ENCODE data around the gene PCDH15. TPM values are rescaled to one million over a fixed set of nuclear protein-coding genes. Genes with fewer than 3 reads are reported as not detected.
"Not testable (repeated sequence)": the region's sequence is repeated elsewhere in the genome, so short reads cannot be mapped to it uniquely, and the experiment has no call there.

Gene PCDH15
- total RNA-seq, 4 donors from 2014 or later, result 0.14 to 0.48 (median 0.37) TPM; not detected in 1

DNA sequence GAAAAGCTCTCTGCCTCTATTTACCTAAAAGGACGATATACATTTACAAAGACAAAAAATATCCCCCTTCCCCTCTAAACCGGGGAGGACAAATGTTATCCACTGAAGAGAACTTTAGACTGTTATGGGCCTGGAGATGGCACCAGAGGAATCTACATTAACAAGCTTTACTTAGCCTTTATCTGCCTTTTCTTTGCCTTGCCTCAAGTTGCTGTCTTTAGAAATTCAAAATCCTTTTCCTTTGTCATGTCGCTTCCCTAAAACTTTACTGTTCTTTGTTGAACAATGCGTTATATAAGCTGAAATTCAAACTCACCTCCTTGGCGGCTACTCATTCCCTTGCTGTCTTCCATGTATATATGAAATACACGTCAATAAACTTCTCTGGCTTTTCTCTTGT lies 405.0 kb downstream of the PCDH15 start:
- 77 to 81% methylated on average over 5 to 6 of the region's 6 CpGs for WGBS, 2 donors (ENCODE audit: low coverage in 1 of 2)
- no peak overlapping the region for H3K27ac ChIP-seq
- intact Hi-C loops (cut with DNase I; ENCODE audit: low total_unique reads), result loop anchor here (10.0 kb wide), 1 partner anchor 571 kb away; no protein-coding TSS in a partner anchor
- H3K9me3 ChIP-seq, result no peaks in the 10 kb centered on the region
- H3K4me1 ChIP-seq, result no peaks in the 10 kb centered on the region
- DNase-seq, result no peak
- H3K4me3 ChIP-seq, result no peak overlapping the region
- in situ Hi-C loops (cut with MboI; ENCODE audit: low pct_ligation_motif_present in 1 of 4, low pct_unique_long_range_greater_than_20kb in 1 of 4, low sequenced_read_pairs in 3 of 4), result no loop called here
- no peaks in the 10 kb centered on the region for H3K27me3 ChIP-seq
- H3K36me3 ChIP-seq, result no peaks in the 10 kb centered on the region
- no peak for TF ChIP-seq EP300 (IDR thresholded peaks at IDR 0.05; ENCODE audit: low read depth)
- TF ChIP-seq POLR2AphosphoS5 (IDR thresholded peaks at IDR 0.05), result no peak
- no peak for TF ChIP-seq POLR2A (IDR thresholded peaks at IDR 0.05)
- TF ChIP-seq, protein P1, sequence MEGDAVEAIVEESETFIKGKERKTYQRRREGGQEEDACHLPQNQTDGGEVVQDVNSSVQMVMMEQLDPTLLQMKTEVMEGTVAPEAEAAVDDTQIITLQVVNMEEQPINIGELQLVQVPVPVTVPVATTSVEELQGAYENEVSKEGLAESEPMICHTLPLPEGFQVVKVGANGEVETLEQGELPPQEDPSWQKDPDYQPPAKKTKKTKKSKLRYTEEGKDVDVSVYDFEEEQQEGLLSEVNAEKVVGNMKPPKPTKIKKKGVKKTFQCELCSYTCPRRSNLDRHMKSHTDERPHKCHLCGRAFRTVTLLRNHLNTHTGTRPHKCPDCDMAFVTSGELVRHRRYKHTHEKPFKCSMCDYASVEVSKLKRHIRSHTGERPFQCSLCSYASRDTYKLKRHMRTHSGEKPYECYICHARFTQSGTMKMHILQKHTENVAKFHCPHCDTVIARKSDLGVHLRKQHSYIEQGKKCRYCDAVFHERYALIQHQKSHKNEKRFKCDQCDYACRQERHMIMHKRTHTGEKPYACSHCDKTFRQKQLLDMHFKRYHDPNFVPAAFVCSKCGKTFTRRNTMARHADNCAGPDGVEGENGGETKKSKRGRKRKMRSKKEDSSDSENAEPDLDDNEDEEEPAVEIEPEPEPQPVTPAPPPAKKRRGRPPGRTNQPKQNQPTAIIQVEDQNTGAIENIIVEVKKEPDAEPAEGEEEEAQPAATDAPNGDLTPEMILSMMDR (IDR thresholded peaks at IDR 0.05), result no peak

DNA sequence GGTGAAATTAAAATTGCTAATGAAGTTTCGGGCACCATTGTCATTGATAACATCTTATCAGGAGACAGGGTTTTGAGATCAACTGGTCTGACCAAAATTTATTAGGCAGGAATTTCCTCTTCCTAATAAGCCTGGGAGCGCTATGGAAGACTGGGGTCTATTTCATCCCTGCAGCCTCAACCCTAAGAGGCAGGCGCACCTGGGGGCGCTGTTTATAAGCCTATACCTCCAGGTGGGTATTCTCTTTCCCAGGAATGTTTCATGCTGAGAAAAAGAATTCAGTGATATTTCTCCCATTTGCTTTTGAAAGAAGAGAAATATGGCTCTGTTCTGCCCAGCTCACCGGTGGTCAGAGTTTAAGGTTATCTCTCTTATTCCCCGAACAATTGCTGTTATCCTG lies 406.4 kb downstream of the PCDH15 start:
- H3K4me1 ChIP-seq; H3K27ac ChIP-seq; in situ Hi-C loops (cut with MboI; ENCODE audit: low pct_ligation_motif_present in 1 of 4, low pct_unique_long_range_greater_than_20kb in 1 of 4, low sequenced_read_pairs in 3 of 4); DNase-seq; H3K9me3 ChIP-seq; H3K27me3 ChIP-seq; H3K4me3 ChIP-seq; H3K36me3 ChIP-seq: not testable (repeated sequence)
- 90 to 95% methylated on average over 4 to 6 of the region's 6 CpGs for WGBS, 2 donors (ENCODE audit: low coverage in 1 of 2)
- intact Hi-C loops (cut with DNase I; ENCODE audit: low total_unique reads), result loop anchor here (10.0 kb wide), 1 partner anchor 570 kb away; no protein-coding TSS in a partner anchor

DNA sequence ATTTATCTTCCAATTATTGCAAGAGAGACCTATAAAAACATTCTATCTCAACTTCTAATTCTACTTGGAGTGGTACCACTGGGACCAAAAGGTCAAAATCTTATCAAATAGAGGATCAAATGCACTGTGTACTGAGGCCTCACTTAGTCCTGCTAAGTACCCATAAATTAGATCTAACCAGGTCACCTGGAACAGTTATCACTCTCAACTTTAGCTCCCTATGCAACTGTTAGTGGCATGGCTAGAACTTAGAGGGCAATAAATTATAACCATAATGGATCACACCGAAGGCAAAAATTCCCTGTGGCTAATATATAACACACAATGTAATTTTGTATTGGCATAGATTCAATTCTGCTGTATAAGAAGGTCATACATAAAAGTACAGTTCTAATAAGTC lies 428.9 kb downstream of the PCDH15 start:
- H3K36me3 ChIP-seq, result no peaks in the 10 kb centered on the region
- whole genome bisulfite sequencing, 2 donors (ENCODE audit: low coverage in 1 of 2), result 19% methylated on average over 1 of the region's 1 CpG; no CpG with 5 or more reads in 1 of the 2 donors

DNA sequence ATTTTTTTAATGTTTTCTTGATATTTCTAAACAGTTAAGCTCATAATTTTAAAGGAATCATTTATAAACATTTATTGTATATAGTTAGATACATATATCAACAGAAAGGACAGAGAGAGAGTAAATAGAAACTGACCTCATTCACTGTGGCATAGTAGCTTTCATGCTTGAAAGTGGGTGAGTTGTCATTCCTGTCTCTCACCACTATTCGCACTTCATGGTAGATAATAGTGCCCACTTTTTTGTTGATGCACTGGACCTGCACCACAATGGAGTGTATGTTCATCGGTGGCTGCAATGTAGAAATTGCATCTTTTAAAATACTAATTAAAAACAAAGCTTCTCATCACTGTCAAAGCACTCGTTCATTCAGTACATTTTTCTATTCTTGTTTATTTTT lies 432.0 kb downstream of the PCDH15 start:
- Histone ChIP-seq H3K36me3 (no peaks in the 10 kb centered on the region), H3K4me3 (no peak overlapping the region), H3K27me3 (no peaks in the 10 kb centered on the region), H3K4me1 (no peaks in the 10 kb centered on the region), H3K9me3 (no peaks in the 10 kb centered on the region), H3K27ac (no peak overlapping the region)
- no peak for TF ChIP-seq EP300 (IDR thresholded peaks at IDR 0.05; ENCODE audit: low read depth)
- TF ChIP-seq, protein P1 (IDR thresholded peaks at IDR 0.05), result no peak
- no peak for TF ChIP-seq POLR2AphosphoS5 (IDR thresholded peaks at IDR 0.05)
- TF ChIP-seq POLR2A (IDR thresholded peaks at IDR 0.05), result no peak
- 80 to 81% methylated on average over 3 of the region's 3 CpGs for WGBS, 2 donors (ENCODE audit: low coverage in 1 of 2)
- in situ Hi-C loops (cut with MboI; ENCODE audit: low pct_ligation_motif_present in 1 of 4, low pct_unique_long_range_greater_than_20kb in 1 of 4, low sequenced_read_pairs in 3 of 4), result no loop called here
- intact Hi-C loops (cut with DNase I; ENCODE audit: low total_unique reads), result no loop called here
- no peak for DNase-seq

More for the DNA sequence above, 428.9 kb downstream of the PCDH15 start:
- no peak overlapping the region for H3K27ac ChIP-seq
- DNase-seq, result no peak
- TF ChIP-seq EP300 (IDR thresholded peaks at IDR 0.05; ENCODE audit: low read depth) (no peak), POLR2AphosphoS5 (IDR thresholded peaks at IDR 0.05) (no peak), POLR2A (IDR thresholded peaks at IDR 0.05) (no peak)
- TF ChIP-seq, protein P1 (IDR thresholded peaks at IDR 0.05), result no peak
- intact Hi-C loops (cut with DNase I; ENCODE audit: low total_unique reads), result no loop called here
- no peaks in the 10 kb centered on the region for H3K9me3 ChIP-seq
- no peaks in the 10 kb centered on the region for H3K4me1 ChIP-seq
- no peaks in the 10 kb centered on the region for H3K27me3 ChIP-seq
- in situ Hi-C loops (cut with MboI; ENCODE audit: low pct_ligation_motif_present in 1 of 4, low pct_unique_long_range_greater_than_20kb in 1 of 4, low sequenced_read_pairs in 3 of 4), result no loop called here
- H3K4me3 ChIP-seq, result no peak overlapping the region

DNA sequence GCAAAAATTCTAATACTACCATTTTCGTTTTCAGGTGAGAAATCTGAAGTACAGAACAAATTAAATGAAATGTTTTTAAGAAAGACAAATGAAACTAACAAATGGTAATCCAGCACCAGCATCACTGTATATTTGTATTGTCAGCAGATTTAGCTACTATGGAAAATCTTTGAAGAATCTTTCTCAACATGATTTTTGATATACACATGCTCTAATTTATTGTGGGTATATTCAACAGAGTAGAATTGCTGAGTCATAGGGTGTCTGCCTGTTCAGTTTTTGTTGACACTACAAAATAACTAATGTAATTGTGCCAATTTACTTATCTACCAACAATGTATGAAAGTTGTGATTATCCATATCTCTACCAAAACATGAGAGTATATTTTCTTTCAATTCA lies 437.6 kb downstream of the PCDH15 start:
- no peaks in the 10 kb centered on the region for H3K36me3 ChIP-seq
- 38% methylated on average over 1 of the region's 1 CpG for WGBS, 2 donors (ENCODE audit: low coverage in 1 of 2)
- intact Hi-C loops (cut with DNase I; ENCODE audit: low total_unique reads) (no loop called here), in situ Hi-C loops (cut with MboI; ENCODE audit: low pct_ligation_motif_present in 1 of 4, low pct_unique_long_range_greater_than_20kb in 1 of 4, low sequenced_read_pairs in 3 of 4) (no loop called here)
- no peak overlapping the region for H3K4me3 ChIP-seq
- DNase-seq, result no peak
- TF ChIP-seq, protein P1 (IDR thresholded peaks at IDR 0.05), result no peak
- TF ChIP-seq EP300 (IDR thresholded peaks at IDR 0.05; ENCODE audit: low read depth), result no peak
- no peak for TF ChIP-seq POLR2AphosphoS5 (IDR thresholded peaks at IDR 0.05)
- TF ChIP-seq POLR2A (IDR thresholded peaks at IDR 0.05), result no peak
- no peaks in the 10 kb centered on the region for H3K9me3 ChIP-seq
- no peaks in the 10 kb centered on the region for H3K4me1 ChIP-seq
- no peak overlapping the region for H3K27ac ChIP-seq
- H3K27me3 ChIP-seq, result no peaks in the 10 kb centered on the region
